CD4-positive, alpha-beta T cell (primary cell): ENCODE results near the gene PAPLN. TPM values are rescaled to one million over a fixed set of nuclear protein-coding genes. Genes with fewer than 3 reads are reported as not detected.
A peak's percentile ranks its signal among the peaks of the same experiment; 100 is the strongest.

Source experiments
- ATAC-seq: fragments of 200-7000 bp; cut with Tn5 transposase; one replicate; pipeline ENCODE4 v1.10.0; 2022; ENCODE audit warnings: mild to moderate bottlenecking; ENCODE audit not compliant: poor library complexity
- CTCF ChIA-PET: fragments of 350-600 bp; sonication (Branson Sonifier 250); formaldehyde crosslinking; loops from one replicate; lab custom pipeline; 2021; ENCODE audit warnings: antibody characterized with exemption, inconsistent platforms; lab: Charles Lee
- POLR2A ChIA-PET: fragments of 350-600 bp; sonication (Branson Sonifier 250); formaldehyde crosslinking; loops from one replicate; lab custom pipeline; 2021; ENCODE audit warnings: antibody characterized with exemption, inconsistent platforms; lab: Charles Lee
- DNase-seq, 14 experiments: peaks; one replicate each; pipeline ENCODE4 v3.0.0-alpha.2; 2013 to 2020; ENCODE audit warnings: mixed read lengths in 2 of 14
- H3K27ac ChIP-seq, 2 donors: one replicate each; pipeline versions ENCODE4 v1.5.1 to v1.7.0; 2013; ENCODE audit warnings: low read length in 2 of 2, low read depth in 1 of 2, mild to moderate bottlenecking in 1 of 2
- H3K27me3 ChIP-seq, 2 experiments: 1 replicate in 1 of 2; 2 replicates in 1 of 2; pipeline versions ENCODE4 v1.6.1 to v1.7.0; 2013; ENCODE audit warnings: low read length in 2 of 2, control low read depth in 1 of 2, mild to moderate bottlenecking in 1 of 2, moderate library complexity in 1 of 2; ENCODE audit not compliant: insufficient read depth in 2 of 2, control insufficient read depth in 1 of 2
- H3K36me3 ChIP-seq: one replicate; pipeline ENCODE4 v1.6.1; 2013; ENCODE audit warnings: low read length, control low read depth; ENCODE audit not compliant: insufficient read depth
- H3K4me1 ChIP-seq: one replicate; pipeline ENCODE4 v1.6.1; 2013; ENCODE audit warnings: low read length, control low read depth; ENCODE audit not compliant: insufficient read depth
- H3K4me3 ChIP-seq: one replicate; pipeline ENCODE4 v1.5.1; 2013; ENCODE audit warnings: mild to moderate bottlenecking, low read length, moderate library complexity
- H3K9me3 ChIP-seq, 2 experiments: 1 replicate in 1 of 2; 2 replicates in 1 of 2; pipeline versions ENCODE4 v1.6.1 to v1.7.0; 2013; ENCODE audit warnings: low read length in 2 of 2, mild to moderate bottlenecking in 2 of 2, control low read depth in 1 of 2, moderate library complexity in 1 of 2; ENCODE audit not compliant: control insufficient read depth in 1 of 2, insufficient read depth in 1 of 2
- H3K27ac Mint-ChIP-seq: one replicate; pipeline ENCODE4 v1.8.0; 2020; ENCODE audit warnings: mixed read lengths
- H3K27me3 Mint-ChIP-seq: one replicate; pipeline ENCODE4 v1.8.0; 2021; ENCODE audit warnings: mixed read lengths
- H3K36me3 Mint-ChIP-seq: one replicate; pipeline ENCODE4 v1.8.0; 2021; ENCODE audit warnings: low read depth, mixed read lengths
- H3K4me1 Mint-ChIP-seq: one replicate; pipeline ENCODE4 v1.8.0; 2021; ENCODE audit warnings: low read depth, mixed read lengths
- H3K4me3 Mint-ChIP-seq: one replicate; pipeline ENCODE4 v1.8.0; 2020; ENCODE audit warnings: mild to moderate bottlenecking, mixed read lengths
- H3K9me3 Mint-ChIP-seq: one replicate; pipeline ENCODE4 v1.8.0; 2020; ENCODE audit warnings: mixed read lengths
- intact Hi-C, 2 experiments: fragments of 100-400 bp; cut with DNase I in 1 of 2; cut with micrococcal nuclease in 1 of 2; formaldehyde crosslinking; loops; one replicate each; pipeline versions ENCODE4 v1.15.1 to v1.9.0; 2023 to 2025; cut with DNase I, micrococcal nuclease
- total RNA-seq, 174 experiments: library from RNA in 2 of 174; stranded (reverse) in 2 of 174; gene quantifications; one replicate each; pipeline ENCODE4 v1.2.3 and lab custom pipeline; 2021 to 2026
- TF ChIP-seq, protein P1 (sequence below): fragments of 200-600 bp; IDR thresholded peaks from one replicate; pipeline ENCODE4 v1.8.0; 2022; ENCODE audit warnings: antibody characterized with exemption, mild to moderate bottlenecking

The PAPLN gene
- total RNA-seq, 2 experiments from 2014 or later, result 0.05 to 0.14 TPM

DNA sequence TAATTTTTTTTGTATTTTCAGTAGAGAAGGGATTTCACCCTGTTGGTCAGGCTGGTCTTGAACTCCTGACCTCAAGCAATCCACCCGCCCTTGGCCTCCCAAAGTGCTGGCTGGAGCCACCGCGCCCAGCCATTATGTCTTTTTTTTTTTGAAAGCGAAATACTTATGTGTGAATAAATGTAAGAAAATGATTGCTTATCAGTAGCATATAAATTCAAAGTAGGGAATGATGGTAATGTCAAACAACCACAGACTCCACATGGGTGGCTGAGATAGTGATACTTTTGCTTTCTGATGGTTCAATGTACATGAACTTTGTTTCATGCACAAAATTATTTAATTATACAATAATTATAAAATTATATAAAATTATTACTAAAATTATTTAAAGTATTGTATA, 75.8 kb downstream of the PAPLN start:
- H3K4me1 Mint-ChIP-seq, result peaks cover 6% of the 10 kb centered on the region
- DNase-seq (no peak), ATAC-seq (no peak)
- no peaks in the 10 kb centered on the region for H3K9me3 Mint-ChIP-seq
- no peaks in the 10 kb centered on the region for H3K27me3 Mint-ChIP-seq
- intact Hi-C loops, result no loop called here
- no peak overlapping the region for H3K4me3 ChIP-seq
- peaks cover 4% of the 10 kb centered on the region for H3K4me1 ChIP-seq
- ChIA-PET POLR2A (no interaction called here), CTCF (no interaction called here)
- H3K27ac Mint-ChIP-seq, result no peak overlapping the region
- TF ChIP-seq, protein P1, sequence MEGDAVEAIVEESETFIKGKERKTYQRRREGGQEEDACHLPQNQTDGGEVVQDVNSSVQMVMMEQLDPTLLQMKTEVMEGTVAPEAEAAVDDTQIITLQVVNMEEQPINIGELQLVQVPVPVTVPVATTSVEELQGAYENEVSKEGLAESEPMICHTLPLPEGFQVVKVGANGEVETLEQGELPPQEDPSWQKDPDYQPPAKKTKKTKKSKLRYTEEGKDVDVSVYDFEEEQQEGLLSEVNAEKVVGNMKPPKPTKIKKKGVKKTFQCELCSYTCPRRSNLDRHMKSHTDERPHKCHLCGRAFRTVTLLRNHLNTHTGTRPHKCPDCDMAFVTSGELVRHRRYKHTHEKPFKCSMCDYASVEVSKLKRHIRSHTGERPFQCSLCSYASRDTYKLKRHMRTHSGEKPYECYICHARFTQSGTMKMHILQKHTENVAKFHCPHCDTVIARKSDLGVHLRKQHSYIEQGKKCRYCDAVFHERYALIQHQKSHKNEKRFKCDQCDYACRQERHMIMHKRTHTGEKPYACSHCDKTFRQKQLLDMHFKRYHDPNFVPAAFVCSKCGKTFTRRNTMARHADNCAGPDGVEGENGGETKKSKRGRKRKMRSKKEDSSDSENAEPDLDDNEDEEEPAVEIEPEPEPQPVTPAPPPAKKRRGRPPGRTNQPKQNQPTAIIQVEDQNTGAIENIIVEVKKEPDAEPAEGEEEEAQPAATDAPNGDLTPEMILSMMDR, result no peak
- peaks cover 1% of the 10 kb centered on the region for H3K36me3 ChIP-seq
- H3K9me3 ChIP-seq, result no peaks in the 10 kb centered on the region
- H3K4me3 Mint-ChIP-seq, result no peak overlapping the region
- no peak overlapping the region for H3K27ac ChIP-seq
- H3K27me3 ChIP-seq, result no peaks in the 10 kb centered on the region
- H3K36me3 Mint-ChIP-seq, result peaks cover 4% of the 10 kb centered on the region

DNA sequence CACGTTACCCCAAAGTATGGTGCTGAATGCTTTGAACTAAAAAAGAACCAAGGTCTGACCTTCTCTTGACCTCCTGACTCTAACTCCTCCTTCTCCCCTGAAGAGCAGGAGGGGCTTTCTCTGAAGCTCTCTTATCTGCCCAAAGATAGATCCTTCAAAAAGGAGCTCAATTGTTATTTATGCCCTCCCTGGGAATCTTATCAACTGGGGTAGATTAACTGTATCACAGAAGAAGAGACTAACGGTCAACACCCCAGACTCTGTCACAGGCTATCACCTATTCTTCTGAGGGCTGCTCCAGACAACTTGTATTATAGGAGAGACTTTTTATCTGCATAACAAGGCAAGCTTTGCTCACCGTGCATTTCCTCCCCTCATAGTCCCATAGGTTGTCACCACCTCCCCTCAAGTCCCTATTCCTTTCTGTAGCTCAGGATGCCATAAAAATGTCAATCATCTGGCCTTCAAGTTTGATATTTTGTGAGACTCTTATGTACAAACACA, 86.6 kb downstream of the PAPLN start:
- Mint-ChIP-seq H3K9me3 (no peaks in the 10 kb centered on the region), H3K36me3 (peaks cover 19% of the 10 kb centered on the region), H3K4me1 (peaks cover 47% of the 10 kb centered on the region), H3K27me3 (no peaks in the 10 kb centered on the region), H3K4me3 (no peak overlapping the region), H3K27ac (peak overlapping the region; percentile 40)
- no peak overlapping the region for H3K27ac ChIP-seq
- no peaks in the 10 kb centered on the region for H3K27me3 ChIP-seq
- H3K9me3 ChIP-seq, result no peaks in the 10 kb centered on the region
- CTCF ChIA-PET, result no interaction called here
- no peak for DNase-seq
- H3K4me3 ChIP-seq, result no peak overlapping the region
- POLR2A ChIA-PET, result no interaction called here
- intact Hi-C loops, result no loop called here
- peaks cover 12% of the 10 kb centered on the region for H3K36me3 ChIP-seq
- TF ChIP-seq, protein P1, result no peak
- ATAC-seq, result no peak
- peaks cover 20% of the 10 kb centered on the region for H3K4me1 ChIP-seq

Other genes starting within 250 kb of the PAPLN start
- 10 to 100 TPM in 1 of 2 experiments, 1 to 10 TPM in 1; 9.3 to 10.9 TPM for gene ZFYVE1, start 210.4 kb upstream of the PAPLN start, total RNA-seq
- gene RBM25, start 179.0 kb upstream of the PAPLN start, total RNA-seq, result 100 to 1,000 TPM; 157 to 161 TPM
- 10 to 100 TPM; 27.1 to 28.3 TPM for gene PSEN1, start 101.0 kb upstream of the PAPLN start, total RNA-seq
- 10 to 100 TPM; 27.9 to 31.5 TPM for gene NUMB, start 221.0 kb downstream of the PAPLN start, total RNA-seq